Measurements from ENCODE around the gene MOSPD3.

MOSPD3 gene

DNA sequence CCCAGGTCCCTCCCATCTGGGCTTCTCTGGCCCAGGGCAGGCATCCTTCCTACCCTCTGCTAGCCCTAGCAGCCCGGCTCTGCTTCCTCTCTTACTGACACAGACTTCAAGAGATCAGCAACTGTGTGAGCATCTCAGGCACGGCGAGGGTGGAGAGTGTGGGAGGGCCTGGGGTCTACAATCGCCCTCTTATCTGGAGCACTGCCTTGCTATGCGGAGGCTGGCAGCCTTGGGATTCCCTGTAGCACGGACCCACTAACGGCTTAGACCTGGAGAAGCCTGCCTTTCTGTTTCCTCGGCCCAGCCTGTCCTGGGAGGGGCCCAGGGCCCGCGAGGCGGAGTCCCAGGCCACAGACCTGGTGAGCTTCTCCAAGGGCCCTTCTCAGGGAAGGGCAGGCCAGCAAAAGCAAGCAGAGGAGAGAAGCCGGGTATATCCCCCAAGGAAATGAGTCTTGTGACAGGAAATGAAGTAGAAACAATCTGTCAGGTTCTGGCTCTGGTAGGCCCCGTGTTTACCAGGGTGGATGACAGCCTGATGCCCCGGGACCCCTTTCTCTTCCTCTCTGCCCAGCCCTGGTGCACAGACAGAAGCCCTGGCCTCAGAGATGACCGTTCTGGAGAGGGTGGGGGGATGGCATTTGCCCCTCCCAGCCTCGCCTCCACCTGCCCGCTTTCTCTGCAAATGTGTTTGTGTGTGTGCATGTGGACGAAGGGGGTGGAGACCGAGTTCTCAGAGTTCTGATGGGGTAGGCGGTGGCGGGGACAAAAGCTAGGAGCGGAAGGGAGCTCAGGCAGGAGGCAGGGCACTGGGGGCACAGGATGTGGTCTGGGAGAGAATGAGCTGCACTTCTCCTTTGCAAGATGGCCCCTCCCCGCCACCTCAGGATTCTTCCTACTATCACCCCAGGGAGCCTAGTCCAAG lies 28.9 kb upstream of the MOSPD3 start:
- H3K4me3 Mint-ChIP-seq = peak overlapping the region; percentile 91 to 95
- peak overlapping the region; percentile 91 to 97 for H3K27ac Mint-ChIP-seq
- H3K9me3 Mint-ChIP-seq = no peaks in the 10 kb centered on the region
- ATAC-seq (peak; percentile 33), DNase-seq (peak; percentile 70 to 81)
- no peaks in the 10 kb centered on the region for H3K27me3 Mint-ChIP-seq
- peaks cover 42% of the 10 kb centered on the region for H3K4me1 Mint-ChIP-seq

GRCh38 chr7:100584054-100584682 lies 28.2 kb upstream of the MOSPD3 start:
- Mint-ChIP-seq H3K27ac (peak overlapping the region; percentile 91 to 97), H3K9me3 (no peaks in the 10 kb centered on the region), H3K4me1 (peaks cover 37% of the 10 kb centered on the region), H3K4me3 (peak overlapping the region; percentile 91 to 95), H3K27me3 (peaks cover 2% of the 10 kb centered on the region)
- ATAC-seq (no peak), DNase-seq (no peak)

DNA sequence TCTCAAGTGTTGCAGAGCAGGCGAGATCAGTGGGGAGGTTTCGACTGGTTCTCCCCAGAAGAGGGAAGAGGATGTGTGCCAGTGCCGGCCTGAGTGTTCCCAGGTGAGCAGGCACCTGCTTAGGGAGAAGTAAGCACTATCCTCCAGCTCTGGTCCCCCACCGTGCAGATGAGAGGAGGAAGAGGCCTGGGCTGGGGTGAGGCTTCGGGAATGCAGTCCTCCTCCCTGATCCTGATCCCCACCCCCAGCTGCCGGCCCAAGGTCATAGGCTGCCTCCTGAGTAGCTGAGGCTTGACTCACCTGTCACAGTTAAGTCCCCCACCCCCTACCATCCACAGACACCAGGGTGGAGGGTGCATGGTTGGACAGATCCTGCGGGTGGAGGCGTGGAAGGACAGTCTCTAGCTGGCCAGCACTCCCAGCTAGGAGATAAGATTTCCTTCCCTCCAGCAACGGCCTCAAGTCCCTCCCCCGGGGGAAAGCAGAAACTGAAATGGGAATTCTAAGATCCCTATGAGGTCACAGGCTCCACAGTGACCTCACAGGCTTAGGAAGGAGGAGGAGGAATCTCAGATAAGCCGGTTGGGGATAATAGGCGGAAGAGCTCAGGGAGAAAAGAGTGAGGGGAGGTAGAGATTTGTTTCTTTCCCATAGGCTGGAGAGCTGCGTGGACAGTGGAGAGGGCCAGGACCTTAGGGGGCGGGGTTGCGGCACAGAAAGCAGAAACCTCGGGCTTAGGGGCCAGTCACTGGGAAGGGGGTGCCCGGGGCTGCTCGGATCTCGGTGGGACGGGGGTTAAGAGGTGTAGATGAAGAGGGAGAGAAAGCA lies 27.4 kb upstream of the MOSPD3 start:
- Mint-ChIP-seq H3K4me3 (peak overlapping the region; percentile 91 to 95), H3K4me1 (peaks cover 37% of the 10 kb centered on the region), H3K27ac (peak overlapping the region; percentile 91 to 96), H3K27me3 (peaks cover 9% of the 10 kb centered on the region), H3K9me3 (no peaks in the 10 kb centered on the region)
- ATAC-seq (no peak), DNase-seq (no peak)

DNA sequence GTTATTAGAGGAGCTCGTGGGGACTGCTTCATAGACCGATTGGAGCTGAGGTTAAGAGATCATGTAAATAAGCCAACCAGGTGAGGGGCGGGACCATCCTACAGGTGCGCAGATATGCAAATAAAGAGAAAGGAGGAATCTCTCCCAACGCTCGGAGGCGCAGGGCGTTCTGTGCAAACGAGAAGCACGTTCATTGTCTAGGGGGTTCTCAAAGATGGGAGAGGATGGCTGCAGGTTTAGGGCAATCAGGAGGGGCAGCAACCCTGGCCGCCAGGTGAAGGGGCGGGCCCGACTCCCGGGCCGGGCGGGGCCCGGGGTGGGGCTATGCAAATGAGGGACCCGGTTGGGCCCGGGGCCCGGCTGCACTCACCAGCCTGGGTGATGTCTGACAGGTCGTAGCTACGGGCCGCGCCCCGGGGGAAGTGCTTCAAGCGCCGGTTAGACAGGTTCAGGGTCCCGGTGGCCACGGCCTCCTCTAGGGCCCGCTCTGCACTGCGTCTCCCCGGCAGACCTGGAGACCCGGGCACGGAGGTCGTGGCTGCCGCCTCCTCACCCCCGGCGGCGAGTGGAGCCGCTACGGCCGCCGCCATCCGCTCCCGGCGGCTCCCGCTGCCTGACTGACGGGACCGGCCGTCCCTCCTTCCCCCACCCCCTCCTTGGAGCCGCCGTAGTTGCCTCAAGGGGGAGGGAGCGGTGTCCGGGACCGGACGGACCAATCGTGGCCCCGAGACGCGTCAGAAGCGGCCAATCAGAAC lies 26.7 kb upstream of the MOSPD3 start, which contains the start of gene LRCH4:
Gene LRCH4, minus strand, starts transcription at position 619 of the 755 bp plus-strand sequence. Its CDS starts 29 bp downstream, at position 590.
- Mint-ChIP-seq H3K9me3 (no peaks in the 10 kb centered on the region), H3K27ac (peak within 1 kb of the TSS; percentile 91 to 96), H3K27me3 (peaks cover 17% of the 10 kb centered on the region), H3K4me1 (peaks cover 37% of the 10 kb centered on the region), H3K4me3 (peak within 1 kb of the TSS; percentile 91 to 95)
- DNase-seq (peak in 1 of 2 donors; percentile 23), ATAC-seq (peak; percentile 30)

- H3K4me1 Mint-ChIP-seq = peaks cover 37% of the 10 kb centered on the region
- H3K27me3 Mint-ChIP-seq = peaks cover 18% of the 10 kb centered on the region
- no peaks in the 10 kb centered on the region for H3K9me3 Mint-ChIP-seq
- ATAC-seq (peak; percentile 88), DNase-seq (peak; percentile 98 to 100)
- peak within 1 kb of the TSS; percentile 91 to 95 for H3K4me3 Mint-ChIP-seq
- H3K27ac Mint-ChIP-seq = peak within 1 kb of the TSS; percentile 91 to 96
Measured at GRCh38 chr7:100586266-100587025, 25.9 kb upstream of the MOSPD3 start, which contains the start of gene FBXO24. Gene FBXO24, plus strand, starts transcription at chr7:100586328. Its CDS starts 298 bp downstream, at chr7:100586626.

- Mint-ChIP-seq H3K4me1 (peaks cover 23% of the 10 kb centered on the region), H3K4me3 (peak overlapping the region in 1 of 2 donors; percentile 24), H3K9me3 (no peaks in the 10 kb centered on the region), H3K27me3 (peaks cover 18% of the 10 kb centered on the region), H3K27ac (no peak overlapping the region)
- ATAC-seq (no peak), DNase-seq (no peak)
Measured at GRCh38 chr7:100588438-100588837, 23.9 kb upstream of the MOSPD3 start.

DNA sequence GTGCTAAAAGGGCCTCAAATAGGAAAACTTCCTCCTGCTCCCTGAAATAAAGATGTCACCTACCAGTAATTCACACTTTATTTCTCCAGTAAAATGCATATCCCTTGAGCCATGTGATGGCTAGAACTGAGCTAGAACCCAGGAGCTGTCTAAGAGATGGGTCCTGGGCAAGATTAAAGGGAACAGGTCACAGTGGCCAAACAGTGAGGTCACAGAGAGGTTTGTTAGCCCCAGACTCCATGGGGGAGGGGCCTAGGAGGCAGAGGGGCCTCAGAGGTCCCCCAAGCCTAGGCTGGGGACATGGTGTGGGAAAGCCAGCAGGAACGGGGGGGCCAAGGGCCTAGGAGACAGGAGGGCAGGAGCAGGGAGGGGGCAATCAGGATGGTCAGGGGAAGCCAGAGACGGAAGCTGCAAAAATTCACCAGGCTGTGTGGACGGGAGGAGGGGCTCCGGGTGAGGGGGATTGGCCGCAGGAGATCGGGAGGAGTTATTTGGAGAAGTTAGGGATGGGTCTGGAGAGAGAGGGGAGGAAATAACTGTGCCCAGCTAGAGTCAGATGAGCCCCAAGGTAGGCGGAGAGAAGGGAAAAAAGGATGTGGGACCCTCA lies 22.9 kb upstream of the MOSPD3 start:
- Mint-ChIP-seq H3K4me3 (no peak overlapping the region), H3K4me1 (peaks cover 16% of the 10 kb centered on the region), H3K27me3 (peaks cover 18% of the 10 kb centered on the region), H3K9me3 (no peaks in the 10 kb centered on the region), H3K27ac (no peak overlapping the region)
- DNase-seq (no peak), ATAC-seq (no peak)

- H3K9me3 Mint-ChIP-seq = no peaks in the 10 kb centered on the region
- peaks cover 18% of the 10 kb centered on the region for H3K27me3 Mint-ChIP-seq
- no peak overlapping the region for H3K4me3 Mint-ChIP-seq
- H3K4me1 Mint-ChIP-seq = peaks cover 9% of the 10 kb centered on the region
- DNase-seq = no peak
- no peak overlapping the region for H3K27ac Mint-ChIP-seq
- no peak for ATAC-seq
Measured at GRCh38 chr7:100590077-100590737, 22.1 kb upstream of the MOSPD3 start.

DNA sequence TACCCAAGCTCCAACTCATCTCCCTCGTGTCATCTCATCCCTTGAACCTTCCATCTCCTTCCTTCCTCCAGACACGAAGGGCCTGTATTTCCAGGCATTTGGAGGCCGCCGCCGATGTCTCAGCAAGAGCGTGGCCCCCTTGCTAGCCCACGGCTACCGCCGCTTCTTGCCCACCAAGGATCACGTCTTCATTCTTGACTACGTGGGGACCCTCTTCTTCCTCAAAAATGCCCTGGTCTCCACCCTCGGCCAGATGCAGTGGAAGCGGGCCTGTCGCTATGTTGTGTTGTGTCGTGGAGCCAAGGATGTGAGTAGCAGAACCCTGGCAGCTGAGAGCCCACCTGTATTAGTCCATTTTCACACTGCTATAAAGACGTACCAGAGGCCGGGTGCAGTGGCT lies 20.7 kb upstream of the MOSPD3 start:
- ATAC-seq = no peak
- peaks cover 18% of the 10 kb centered on the region for H3K27me3 Mint-ChIP-seq
- H3K4me1 Mint-ChIP-seq = peaks cover 5% of the 10 kb centered on the region
- DNase-seq = no peak
- H3K9me3 Mint-ChIP-seq = no peaks in the 10 kb centered on the region
- no peak overlapping the region for H3K4me3 Mint-ChIP-seq
- no peak overlapping the region for H3K27ac Mint-ChIP-seq

DNA sequence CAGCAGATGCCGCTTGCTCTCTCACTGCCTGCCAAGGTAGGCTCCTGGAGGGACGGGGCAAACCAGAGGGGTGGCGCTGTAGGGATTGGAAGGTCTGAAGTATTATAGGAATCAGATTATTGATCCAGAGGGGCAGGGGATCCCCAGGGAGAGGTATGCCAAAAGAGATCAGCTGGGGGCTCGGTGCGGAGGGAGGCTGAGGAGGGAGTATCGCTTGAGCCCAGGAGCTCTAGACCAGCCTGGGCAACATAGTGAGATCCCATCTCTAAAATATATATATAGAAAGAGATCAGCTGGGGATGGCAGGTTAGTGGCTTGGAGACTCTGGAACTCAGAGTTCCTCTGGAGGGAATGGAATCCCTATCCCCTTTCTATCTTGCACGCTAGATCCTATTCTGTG lies 17.2 kb upstream of the MOSPD3 start:
- DNase-seq (no peak), ATAC-seq (no peak)
- Mint-ChIP-seq H3K9me3 (no peaks in the 10 kb centered on the region), H3K27me3 (peaks cover 6% of the 10 kb centered on the region), H3K27ac (peak overlapping the region in 1 of 2 donors; percentile 54), H3K4me3 (no peak overlapping the region), H3K4me1 (no peaks in the 10 kb centered on the region)

GRCh38 chr7:100598425-100598824 lies 13.9 kb upstream of the MOSPD3 start:
- no peak overlapping the region for H3K4me3 Mint-ChIP-seq
- H3K27me3 Mint-ChIP-seq = no peaks in the 10 kb centered on the region
- no peaks in the 10 kb centered on the region for H3K9me3 Mint-ChIP-seq
- DNase-seq (no peak), ATAC-seq (no peak)
- H3K27ac Mint-ChIP-seq = peak overlapping the region in 1 of 2 donors; percentile 26
- peaks cover 2% of the 10 kb centered on the region for H3K4me1 Mint-ChIP-seq

DNA sequence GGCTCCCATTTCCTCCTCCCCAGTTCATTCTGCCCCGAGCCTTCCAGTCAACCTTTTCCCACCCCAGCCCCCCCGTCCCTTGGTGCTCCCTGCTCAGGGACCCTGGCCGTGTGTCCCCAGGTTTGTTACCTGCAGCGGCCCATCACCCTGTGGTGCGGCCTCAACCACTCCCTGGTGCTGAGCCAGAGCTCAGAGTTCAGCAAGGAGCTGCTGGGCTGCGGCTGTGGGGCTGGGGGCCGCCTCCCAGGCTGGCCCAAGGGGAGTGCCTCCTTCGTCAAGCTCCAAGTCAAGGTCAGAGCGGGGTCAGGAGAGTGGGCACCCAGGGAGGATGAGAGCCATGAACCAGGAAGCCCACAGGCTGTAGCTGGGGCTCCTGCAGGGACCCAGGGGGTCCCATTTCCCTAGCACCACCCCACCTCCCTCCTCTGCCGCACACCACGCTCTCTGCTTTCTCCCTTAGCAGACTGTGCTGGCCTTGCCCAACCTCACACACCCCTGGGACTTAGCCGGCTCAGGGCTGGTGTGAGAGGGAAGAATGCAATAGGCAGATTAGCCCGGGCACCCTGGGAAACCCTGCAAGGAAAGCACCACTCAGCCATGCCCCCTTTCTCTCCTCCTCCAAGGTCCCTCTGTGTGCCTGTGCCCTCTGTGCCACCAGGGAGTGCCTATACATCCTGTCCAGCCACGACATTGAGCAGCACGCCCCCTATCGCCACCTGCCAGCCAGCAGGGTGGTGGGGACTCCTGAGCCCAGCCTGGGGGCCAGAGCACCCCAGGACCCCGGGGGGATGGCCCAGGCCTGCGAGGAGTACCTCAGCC lies 12.2 kb upstream of the MOSPD3 start:
- ATAC-seq = no peak
- H3K27ac Mint-ChIP-seq = no peak overlapping the region
- H3K4me3 Mint-ChIP-seq = no peak overlapping the region
- H3K4me1 Mint-ChIP-seq = peaks cover 16% of the 10 kb centered on the region
- H3K9me3 Mint-ChIP-seq = no peaks in the 10 kb centered on the region
- H3K27me3 Mint-ChIP-seq = peaks cover 2% of the 10 kb centered on the region
- no peak for DNase-seq

DNA sequence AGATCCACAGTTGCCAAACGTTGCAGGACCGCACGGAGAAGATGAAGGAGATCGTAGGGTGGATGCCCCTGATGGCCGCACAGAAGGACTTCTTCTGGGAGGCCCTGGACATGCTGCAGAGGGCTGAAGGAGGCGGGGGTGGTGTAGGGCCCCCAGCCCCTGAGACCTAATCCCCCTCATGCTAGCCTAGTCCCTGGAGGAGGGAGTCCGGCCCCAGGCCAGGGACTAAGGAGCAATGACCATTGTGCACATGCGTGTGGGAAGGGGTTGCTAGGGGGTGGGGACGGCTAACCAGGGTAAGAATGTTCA lies 11.7 kb upstream of the MOSPD3 start:
- ATAC-seq = no peak
- Mint-ChIP-seq H3K27me3 (peaks cover 7% of the 10 kb centered on the region), H3K27ac (no peak overlapping the region), H3K4me3 (no peak overlapping the region), H3K4me1 (peaks cover 22% of the 10 kb centered on the region), H3K9me3 (no peaks in the 10 kb centered on the region)
- no peak for DNase-seq
